Central memory CD8-positive, alpha-beta T cell (primary cell): ENCODE results near the gene CD1D.
"Not testable (repeated sequence)": the region's sequence is repeated elsewhere in the genome, so short reads cannot be mapped to it uniquely, and the experiment has no call there.

ENCODE experiments used
- ATAC-seq: fragments of 150-1000 bp; cut with Tn5 transposase; replicated peaks from 2 replicates; pipeline ENCODE4 v1.10.0; 2022; ENCODE audit warnings: mild to moderate bottlenecking, moderate FRiP score, moderate number of reproducible peaks; ENCODE audit not compliant: poor library complexity, severe bottlenecking; ENCODE audit errors: extremely low read depth
- DNase-seq, 2 donors: peaks; one replicate each; pipeline ENCODE4 v3.0.0; 2021; ENCODE audit warnings: low spot score in 2 of 2
- H3K27ac Mint-ChIP-seq: one replicate; pipeline ENCODE4 v1.8.0; 2022; ENCODE audit warnings: low read depth, mild to moderate bottlenecking, moderate library complexity, mixed read lengths
- H3K27me3 Mint-ChIP-seq: one replicate; pipeline ENCODE4 v1.8.0; 2022; ENCODE audit warnings: mixed read lengths
- H3K36me3 Mint-ChIP-seq: one replicate; pipeline ENCODE4 v1.8.0; 2022; ENCODE audit warnings: mild to moderate bottlenecking, moderate library complexity, mixed read lengths; ENCODE audit not compliant: insufficient read depth
- H3K4me1 Mint-ChIP-seq: one replicate; pipeline ENCODE4 v1.8.0; 2022; ENCODE audit warnings: mixed read lengths
- H3K4me3 Mint-ChIP-seq: one replicate; pipeline ENCODE4 v1.8.0; 2022; ENCODE audit warnings: mild to moderate bottlenecking, moderate library complexity, mixed read lengths
- H3K9me3 Mint-ChIP-seq: one replicate; pipeline ENCODE4 v1.8.0; 2022; ENCODE audit warnings: mixed read lengths

CD1D gene

GRCh38 chr1:158212320-158212719 lies 31.6 kb downstream of the CD1D start:
- Mint-ChIP-seq H3K4me1 (no peaks in the 10 kb centered on the region), H3K36me3 (no peaks in the 10 kb centered on the region), H3K27ac (no peak overlapping the region), H3K9me3 (no peaks in the 10 kb centered on the region), H3K27me3 (peaks cover 82% of the 10 kb centered on the region), H3K4me3 (no peak overlapping the region)
- DNase-seq: no peak
- no peak for ATAC-seq

- not testable (repeated sequence) for H3K4me3 Mint-ChIP-seq, H3K27ac Mint-ChIP-seq, DNase-seq, H3K4me1 Mint-ChIP-seq, H3K36me3 Mint-ChIP-seq, ATAC-seq
- peaks cover 24% of the 10 kb centered on the region for H3K9me3 Mint-ChIP-seq
- peaks cover 98% of the 10 kb centered on the region for H3K27me3 Mint-ChIP-seq
Observed at GRCh38 chr1:158223445-158223844, 42.8 kb downstream of the CD1D start.

GRCh38 chr1:158227904-158228623 lies 47.4 kb downstream of the CD1D start:
- peaks cover 11% of the 10 kb centered on the region for H3K9me3 Mint-ChIP-seq
- H3K27ac Mint-ChIP-seq: no peak overlapping the region
- H3K36me3 Mint-ChIP-seq: no peaks in the 10 kb centered on the region

More at GRCh38 chr1:158227904-158228623, 47.4 kb downstream of the CD1D start:
- no peak for ATAC-seq
- H3K27me3 Mint-ChIP-seq: peaks cover 100% of the 10 kb centered on the region
- no peaks in the 10 kb centered on the region for H3K4me1 Mint-ChIP-seq
- no peak for DNase-seq
- H3K4me3 Mint-ChIP-seq: no peak overlapping the region
